Measurements from ENCODE around the gene MCAM.
A peak's percentile ranks its signal among the peaks of the same experiment; 100 is the strongest.

Gene MCAM

GRCh38 chr11:119339589-119340334 lies 22.8 kb upstream of the MCAM start:
- TF ChIP-seq ZFX (IDR thresholded peaks at IDR 0.05): no peak
- TF ChIP-seq, protein P1, sequence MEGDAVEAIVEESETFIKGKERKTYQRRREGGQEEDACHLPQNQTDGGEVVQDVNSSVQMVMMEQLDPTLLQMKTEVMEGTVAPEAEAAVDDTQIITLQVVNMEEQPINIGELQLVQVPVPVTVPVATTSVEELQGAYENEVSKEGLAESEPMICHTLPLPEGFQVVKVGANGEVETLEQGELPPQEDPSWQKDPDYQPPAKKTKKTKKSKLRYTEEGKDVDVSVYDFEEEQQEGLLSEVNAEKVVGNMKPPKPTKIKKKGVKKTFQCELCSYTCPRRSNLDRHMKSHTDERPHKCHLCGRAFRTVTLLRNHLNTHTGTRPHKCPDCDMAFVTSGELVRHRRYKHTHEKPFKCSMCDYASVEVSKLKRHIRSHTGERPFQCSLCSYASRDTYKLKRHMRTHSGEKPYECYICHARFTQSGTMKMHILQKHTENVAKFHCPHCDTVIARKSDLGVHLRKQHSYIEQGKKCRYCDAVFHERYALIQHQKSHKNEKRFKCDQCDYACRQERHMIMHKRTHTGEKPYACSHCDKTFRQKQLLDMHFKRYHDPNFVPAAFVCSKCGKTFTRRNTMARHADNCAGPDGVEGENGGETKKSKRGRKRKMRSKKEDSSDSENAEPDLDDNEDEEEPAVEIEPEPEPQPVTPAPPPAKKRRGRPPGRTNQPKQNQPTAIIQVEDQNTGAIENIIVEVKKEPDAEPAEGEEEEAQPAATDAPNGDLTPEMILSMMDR (conservative IDR thresholded peaks at IDR 0.05): peak; percentile 98
- no peak overlapping the region; the same call in 1 of the 2 replicates for H3K27ac ChIP-seq

GRCh38 chr11:119338965-119339588 lies 22.1 kb upstream of the MCAM start:
- no peak overlapping the region for H3K27ac ChIP-seq
- TF ChIP-seq, protein P1 (conservative IDR thresholded peaks at IDR 0.05): no peak
- TF ChIP-seq ZFX (IDR thresholded peaks at IDR 0.05): no peak

DNA sequence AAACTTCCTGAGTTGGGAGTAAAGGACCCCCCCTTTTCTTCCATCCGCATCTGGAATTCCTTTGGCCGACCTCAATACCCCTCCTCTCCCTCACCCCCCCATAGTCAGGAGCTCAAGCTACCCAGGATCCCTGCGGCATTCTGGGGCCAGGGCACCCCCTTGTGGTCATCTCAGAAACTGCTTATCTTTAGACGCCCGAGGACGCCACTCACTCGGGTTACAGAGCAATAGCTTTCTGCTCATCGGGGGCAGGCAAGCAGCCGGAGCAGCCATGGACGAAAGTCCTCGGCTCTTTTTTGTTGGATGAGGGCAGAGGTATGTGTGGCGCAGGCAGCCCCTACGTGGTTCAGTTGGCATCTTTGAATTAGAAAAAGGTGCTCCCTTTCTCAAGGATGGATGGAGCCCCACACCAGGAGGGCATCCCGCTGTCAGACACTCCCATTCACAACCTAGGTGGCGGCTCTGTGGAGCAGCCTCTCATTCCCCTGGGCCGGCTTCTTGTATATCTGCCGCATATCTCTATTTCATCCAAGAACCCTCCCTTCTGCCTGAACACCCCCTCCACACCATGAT lies 21.5 kb upstream of the MCAM start:
- no peak overlapping the region for H3K27ac ChIP-seq
- TF ChIP-seq, protein P1 (conservative IDR thresholded peaks at IDR 0.05): peak; percentile 97
- no peak for TF ChIP-seq ZFX (IDR thresholded peaks at IDR 0.05)

- H3K27ac ChIP-seq: no peak overlapping the region
- TF ChIP-seq, protein P1 (conservative IDR thresholded peaks at IDR 0.05): 0 out of 2 replicates have a peak, but pooled peaks have one; percentile 32
- TF ChIP-seq ZFX (IDR thresholded peaks at IDR 0.05): no peak
These were observed 20.8 kb upstream of the MCAM start for GRCh38 chr11:119337581-119338317.

- H3K27ac ChIP-seq: no peak overlapping the region
- no peak for TF ChIP-seq ZFX (IDR thresholded peaks at IDR 0.05)
- TF ChIP-seq, protein P1 (conservative IDR thresholded peaks at IDR 0.05): no peak
These were observed 20.0 kb upstream of the MCAM start for GRCh38 chr11:119336744-119337469.

GRCh38 chr11:119335655-119336543 lies 19.0 kb upstream of the MCAM start:
- TF ChIP-seq, protein P1 (conservative IDR thresholded peaks at IDR 0.05): no peak
- TF ChIP-seq ZFX (IDR thresholded peaks at IDR 0.05): no peak
- peak overlapping the region; percentile 84 for H3K27ac ChIP-seq

All from C4-2B (cell line).